Cardiac septum (tissue), 1 donor: ENCODE measurements around the gene IRF4. TPM values are rescaled to one million over a fixed set of nuclear protein-coding genes. Genes with fewer than 3 reads are reported as not detected.
"Not testable (repeated sequence)": the region's sequence is repeated elsewhere in the genome, so short reads cannot be mapped to it uniquely, and the experiment has no call there.

Experiments
- DNase-seq: peaks from one replicate; pipeline ENCODE4 v3.0.0-alpha.2; 2020; ENCODE audit warnings: low spot score
- intact Hi-C: fragments of 100-400 bp; cut with DNase I; formaldehyde crosslinking; loops from one replicate; pipeline ENCODE4 v1.14.0; 2022
- total RNA-seq: library from RNA; stranded (reverse); fragmentation: NEBNext Ultra II Directional; extraction: Animal tissue kit (Norgen Biotek cat#: 25700); gene quantifications from one replicate; pipeline ENCODE4 v1.2.1, GENCODE V29; 2021
- donor health status: DM: no; HTN: no; CAD: no.

Gene IRF4
- total RNA-seq, 1 donor from 2014 or later = 0.89 TPM

DNA sequence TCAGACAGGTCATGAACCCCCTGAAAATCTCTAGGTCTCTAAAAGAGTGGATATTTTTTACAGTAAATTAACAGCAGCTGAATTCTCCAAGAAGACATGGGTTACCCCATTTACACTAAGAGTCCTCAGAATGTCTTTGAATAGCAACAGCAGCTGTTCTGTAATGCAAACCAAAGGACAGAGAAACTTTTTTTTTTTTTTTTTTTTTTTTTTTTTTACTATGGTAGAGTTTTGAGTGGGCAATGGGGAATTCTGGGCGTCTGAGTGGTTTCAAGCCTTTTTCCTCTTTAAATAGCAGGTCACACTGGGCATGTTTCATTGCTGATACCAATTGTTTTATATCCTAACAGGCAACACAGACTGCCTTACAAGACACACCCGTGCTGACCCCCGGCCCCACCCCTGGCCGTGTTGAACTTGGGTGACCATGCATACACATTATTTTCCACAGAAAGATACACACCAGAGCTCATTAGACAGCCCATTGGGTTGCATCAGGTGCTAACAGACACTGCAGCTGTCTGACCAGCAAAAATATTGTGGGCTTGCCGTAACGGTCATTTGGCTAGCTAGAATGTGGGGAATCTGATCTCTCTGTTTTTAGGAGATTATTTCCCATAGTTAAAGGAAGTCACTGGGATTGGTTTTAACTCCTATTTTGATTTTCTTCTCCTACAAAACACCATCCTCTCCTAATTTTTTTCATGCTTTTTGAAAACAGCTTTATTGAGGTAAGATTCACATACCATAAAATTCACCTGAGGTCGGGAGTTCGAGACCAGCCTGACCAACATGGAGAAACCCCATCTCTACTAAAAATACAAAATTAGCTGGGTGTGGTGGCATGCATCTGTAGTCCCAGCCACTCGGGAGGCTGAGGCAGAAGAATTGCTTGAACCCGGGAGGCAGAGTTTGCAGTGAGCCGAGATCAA, 26.7 kb upstream of the IRF4 start:
- no peak for DNase-seq
- intact Hi-C loops = no loop called here

DNA sequence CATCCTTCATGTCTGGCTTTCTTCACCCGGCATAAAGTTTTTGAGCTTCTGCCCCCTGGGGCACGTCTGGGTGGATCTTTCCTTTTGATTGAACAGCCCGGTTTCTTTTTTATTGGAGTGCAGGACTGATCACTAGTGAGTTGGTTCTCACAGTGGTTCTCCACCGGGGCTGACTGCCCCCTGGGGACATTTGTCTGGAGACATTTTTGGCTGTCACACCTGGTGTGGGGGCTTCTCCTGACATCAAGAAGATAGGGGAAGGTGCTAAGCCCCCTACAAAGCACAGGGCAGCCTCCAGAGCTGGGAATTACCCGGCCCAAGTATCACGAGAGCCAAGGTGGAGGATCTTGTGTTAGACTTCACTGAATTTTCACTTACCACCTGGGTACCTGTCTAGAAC, 25.7 kb upstream of the IRF4 start:
- DNase-seq = no peak
- intact Hi-C loops = no loop called here

DNA sequence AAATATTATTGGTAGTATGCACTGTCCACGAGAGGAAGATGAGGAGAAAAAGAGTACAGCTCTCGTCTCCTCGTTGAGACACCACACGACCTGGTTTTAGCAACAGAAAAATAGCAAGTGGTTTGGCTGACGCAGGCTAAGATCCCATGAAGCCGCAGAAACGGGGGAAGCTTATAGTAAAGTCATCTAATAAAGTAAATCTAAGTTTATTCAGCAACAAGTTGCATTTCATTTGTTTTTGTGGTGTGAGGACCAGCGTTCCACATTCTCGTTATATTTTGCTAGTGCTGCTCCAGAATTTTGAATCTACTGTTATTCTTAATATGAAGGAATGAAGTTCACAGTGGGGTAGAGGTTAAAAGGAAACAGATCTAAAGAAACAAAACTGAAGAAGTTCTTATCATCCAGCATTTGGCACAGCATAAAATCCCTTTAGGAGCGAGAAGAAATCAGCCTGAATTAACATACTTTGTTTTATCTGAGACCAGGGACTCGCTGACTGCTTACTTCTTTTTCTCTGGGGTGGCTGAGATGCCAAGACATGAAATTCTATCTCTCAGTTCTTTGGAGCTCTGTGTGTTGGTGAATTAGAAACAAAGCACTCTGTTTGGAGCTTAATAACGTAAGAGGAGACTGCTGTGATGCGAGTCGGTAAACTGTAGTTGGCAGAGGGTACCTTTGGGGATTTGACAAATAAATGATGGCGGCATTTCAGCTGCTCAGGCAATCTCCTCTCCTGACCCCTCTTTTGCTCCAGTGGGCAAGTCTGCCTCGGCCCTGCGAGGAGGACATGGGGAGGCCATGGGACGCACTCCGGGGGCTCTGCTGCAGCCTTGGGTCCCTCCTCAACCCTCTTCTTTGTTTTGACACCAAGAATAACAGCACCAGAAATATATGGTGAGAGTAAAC, 24.9 kb upstream of the IRF4 start:
- DNase-seq = no peak

DNA sequence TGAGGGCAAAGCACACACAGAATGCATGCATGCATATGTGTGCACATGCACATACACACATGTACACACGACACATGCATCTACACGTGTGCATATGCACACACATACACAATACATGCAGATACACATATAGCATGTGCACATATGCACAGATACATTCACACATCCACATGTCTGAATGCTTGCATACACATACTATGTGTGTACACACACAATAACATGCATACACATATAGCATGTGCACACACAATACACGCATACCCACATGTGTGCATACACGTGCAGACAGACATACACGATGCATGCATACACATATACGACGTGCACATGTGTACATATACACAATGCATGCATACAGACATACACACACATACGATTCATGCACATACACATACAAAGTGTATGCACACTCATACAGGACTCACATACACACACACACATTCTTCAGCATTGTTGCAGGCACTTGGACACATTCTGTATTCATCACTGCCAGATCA, 24.2 kb upstream of the IRF4 start:
- no peak for DNase-seq
- intact Hi-C loops = no loop called here

More for the DNA sequence above, 24.9 kb upstream of the IRF4 start:
- intact Hi-C loops = no loop called here

DNA sequence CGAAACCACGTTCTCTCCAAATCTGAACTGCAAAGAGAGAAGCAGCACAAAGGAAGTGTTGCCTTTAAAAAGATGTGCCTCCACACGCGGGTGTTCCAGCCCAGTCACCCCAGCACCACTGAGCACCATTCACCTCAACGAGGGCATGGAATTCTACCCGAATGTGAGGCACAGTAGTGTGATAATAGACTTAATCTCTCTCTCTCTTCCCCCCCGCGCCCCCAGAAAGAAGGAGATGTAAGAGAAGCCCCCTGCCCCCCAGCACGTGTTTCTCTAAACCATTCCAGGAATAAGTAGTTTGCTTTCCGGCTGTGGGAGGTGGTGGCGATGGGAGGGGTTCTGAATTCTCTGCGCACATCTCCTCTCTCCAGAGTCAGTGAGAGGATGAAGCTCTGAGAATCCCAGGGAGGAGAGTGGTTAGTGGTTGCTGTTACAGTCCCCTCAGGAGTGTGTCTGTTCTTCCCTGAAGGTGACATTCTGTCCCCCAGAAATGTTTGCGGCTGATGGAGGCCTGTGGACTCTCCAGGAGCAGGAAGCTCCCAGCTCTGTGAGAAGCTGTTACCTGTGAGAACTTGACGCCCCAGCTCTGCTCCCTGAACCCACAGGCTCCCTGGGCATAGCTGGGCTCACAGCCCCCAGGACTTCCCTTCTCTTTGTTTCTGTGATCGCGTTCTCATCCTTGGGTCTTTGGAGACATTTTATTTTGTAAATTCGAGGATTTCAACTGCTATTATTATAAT, 23.5 kb upstream of the IRF4 start:
- intact Hi-C loops = no loop called here
- no peak for DNase-seq

DNA sequence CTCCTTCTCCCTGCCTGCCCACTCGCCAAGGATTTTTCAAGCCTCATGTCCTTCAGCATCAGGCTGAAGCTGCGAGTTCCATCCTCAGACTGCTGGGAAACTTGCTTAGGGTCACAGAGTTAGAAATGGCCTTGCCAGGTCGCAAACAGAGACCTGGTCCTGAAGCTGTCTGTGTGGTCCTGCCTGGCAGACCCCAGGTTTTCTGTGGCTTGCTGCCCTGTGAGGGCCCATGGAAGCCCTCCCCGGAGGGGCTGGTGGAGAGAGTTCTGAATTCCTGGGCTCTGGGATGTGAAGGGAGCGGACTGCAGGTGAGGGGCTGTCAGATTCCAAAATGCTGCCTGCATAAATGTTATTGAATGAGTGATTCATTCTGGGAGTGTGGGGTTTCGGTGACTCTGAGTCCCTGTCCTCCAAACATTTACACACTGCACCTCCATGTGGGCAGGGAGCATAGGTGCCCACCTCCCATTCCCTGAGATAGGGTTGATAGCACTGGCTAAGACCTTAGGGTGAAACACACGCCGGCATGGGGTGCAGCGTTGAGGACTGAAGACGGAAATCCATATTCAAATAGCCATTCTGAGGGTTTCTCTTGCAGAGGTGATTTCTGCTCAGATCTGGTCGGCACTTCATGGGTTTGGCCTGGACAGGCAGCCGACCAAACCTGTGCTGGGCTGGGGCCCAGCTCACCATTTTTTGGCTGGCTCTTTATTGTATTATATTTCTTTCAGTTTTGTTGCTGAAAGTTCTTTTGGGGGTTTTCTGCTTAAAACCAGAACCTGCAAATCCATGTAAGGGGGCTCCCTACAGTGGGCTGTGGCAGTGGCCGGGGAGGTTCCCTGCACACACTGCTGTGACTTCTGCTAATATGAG, 21.8 kb upstream of the IRF4 start:
- intact Hi-C loops = no loop called here
- no peak for DNase-seq

DNA sequence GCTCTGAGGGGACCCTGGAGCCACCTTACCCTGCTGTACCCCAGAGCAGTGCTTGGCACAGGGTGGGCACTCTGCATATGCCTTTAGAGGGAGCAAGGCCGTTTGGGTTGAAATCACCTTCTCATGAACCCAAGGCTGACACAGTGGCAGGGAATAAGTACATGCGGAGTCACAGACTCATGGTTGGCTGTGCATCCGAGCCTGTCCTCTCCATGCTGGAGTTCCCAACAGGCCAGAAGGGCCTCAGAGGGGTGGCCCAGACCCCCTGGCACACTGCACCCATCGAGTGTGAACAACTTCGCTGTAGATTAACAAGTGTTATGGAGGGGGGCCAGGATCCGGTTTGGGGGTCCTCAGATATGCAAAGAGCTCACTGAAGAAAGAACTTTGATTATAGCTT, 21.0 kb upstream of the IRF4 start:
- intact Hi-C loops = no loop called here
- no peak for DNase-seq

DNA sequence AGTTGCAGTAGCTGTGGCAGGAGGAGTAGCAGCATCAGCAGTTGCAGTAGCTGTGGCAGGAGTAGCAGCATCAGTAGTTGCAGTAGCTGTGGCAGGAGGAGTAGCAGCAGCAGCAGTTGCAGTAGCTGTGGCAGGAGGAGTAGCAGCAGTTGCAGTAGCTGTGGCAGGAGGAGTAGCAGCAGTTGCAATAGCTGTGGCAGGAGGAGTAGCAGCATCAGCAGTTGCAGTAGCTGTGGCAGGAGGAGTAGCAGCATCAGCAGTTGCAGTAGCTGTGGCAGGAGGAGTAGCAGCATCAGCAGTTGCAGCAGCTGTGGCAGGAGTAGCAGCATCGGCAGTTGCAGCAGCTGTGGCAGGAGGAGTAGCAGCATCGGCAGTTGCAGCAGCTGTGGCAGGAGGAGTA, 19.7 kb upstream of the IRF4 start:
- DNase-seq, intact Hi-C loops: not testable (repeated sequence)

DNA sequence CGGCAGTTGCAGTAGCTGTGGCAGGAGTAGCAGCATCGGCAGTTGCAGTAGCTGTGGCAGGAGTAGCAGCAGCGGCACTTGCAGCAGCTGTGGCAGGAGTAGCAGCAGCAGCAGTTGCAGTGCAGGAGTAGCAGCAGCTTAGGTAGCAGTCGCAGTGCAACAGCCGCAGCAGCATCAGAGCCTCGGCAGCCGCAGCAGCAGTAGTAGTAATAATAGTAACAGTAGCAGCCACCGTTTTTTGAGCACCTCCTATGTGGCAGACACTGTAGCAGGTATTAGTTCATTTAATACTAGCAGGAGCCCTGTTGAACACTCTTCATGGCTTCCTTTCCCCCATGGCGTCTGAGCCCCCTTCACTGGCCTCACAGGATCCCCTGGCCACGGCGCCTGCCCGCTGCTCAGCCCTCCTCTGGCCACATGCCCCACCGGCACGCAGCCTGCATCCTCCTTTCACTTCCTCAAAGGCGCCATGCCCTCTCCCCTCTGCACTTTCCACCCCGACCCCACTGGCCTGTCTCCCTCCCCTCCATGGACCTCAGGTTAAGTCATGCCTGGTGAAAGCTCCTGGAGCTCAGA, 19.1 kb upstream of the IRF4 start:
- no peak for DNase-seq
- intact Hi-C loops = no loop called here

DNA sequence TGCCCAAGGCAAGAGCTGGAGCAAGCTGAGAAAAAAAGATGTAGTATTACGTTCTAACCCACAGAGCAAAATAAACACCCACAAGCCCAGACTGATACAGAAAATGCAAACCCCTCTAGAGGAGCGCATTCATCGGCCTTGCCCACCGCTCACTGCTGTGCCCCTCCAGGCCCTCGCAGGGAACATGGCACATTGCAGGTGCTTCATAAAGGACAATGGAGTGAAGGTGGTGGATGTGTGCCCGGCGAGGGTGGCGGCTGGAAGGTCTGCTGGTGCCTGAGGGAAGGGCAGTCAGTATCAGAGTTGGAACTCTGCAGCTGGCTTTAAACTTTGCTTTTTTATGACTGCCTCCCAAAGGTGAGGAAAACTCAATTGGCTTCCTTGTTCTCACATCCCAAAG, 18.5 kb upstream of the IRF4 start:
- no peak for DNase-seq
- intact Hi-C loops = no loop called here

DNA sequence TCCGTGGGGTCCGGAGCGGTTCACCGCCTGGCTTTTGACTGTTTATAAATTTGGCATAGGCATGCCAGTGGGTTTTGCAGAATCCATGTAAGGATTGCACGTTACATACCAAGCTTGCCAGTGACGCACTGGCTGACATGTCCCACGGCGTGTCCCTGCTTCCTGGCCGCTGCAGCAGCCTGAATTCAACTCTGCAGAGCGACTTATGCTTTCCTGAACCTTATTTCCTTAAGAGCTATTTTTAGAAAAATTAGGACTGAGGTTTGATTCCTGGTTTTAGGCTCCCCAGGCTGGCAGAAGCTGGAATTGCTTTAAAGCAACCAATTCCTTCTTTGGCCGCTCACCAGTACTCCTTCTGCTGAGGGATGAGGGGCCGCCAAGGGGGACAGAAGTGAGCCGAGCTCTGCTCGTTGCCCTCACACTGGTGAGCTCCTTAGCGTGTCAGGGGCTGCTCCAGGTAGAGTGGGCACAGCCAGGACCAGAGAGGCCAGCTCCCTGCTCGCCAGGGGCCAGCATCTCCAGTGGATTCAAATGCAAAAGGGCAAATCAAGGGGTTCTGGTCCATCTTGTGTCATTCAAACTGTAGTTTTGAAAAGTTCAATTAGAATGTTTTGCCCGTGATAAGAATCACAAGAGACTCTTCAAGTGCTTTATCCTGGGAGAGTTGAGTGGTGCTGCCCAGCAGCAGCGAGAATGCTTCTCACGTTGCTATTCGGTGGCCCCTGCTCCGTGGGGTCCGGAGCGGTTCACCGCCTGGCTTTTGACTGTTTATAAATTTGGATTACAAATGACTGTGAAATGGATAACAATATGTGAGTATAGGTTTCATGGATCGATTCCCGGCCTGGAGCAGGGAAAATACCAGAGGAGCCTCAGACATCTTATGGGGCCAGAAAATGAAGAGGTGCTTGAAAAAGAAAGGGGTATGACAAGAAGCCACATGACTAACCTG, 17.5 kb upstream of the IRF4 start:
- no peak for DNase-seq
- intact Hi-C loops = no loop called here

DNA sequence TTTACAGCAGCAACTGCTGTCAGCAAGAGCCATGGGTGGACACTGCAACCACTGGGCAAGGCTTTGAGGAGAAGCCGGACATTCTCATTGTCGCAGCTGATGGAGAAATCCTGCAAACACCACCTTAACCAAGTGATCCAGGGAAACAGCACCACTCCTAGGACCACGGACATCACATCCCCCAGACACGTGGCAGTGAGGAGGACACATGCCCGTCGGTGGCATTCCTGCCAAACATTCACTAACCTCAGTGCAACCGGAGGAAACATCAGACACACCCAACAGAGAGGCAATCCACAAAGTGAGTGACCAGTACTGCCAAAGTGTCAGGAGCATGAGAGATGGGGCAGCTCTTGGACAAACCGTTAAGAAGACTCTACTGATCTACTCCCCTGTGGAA, 16.6 kb upstream of the IRF4 start:
- no peak for DNase-seq
- intact Hi-C loops = no loop called here

DNA sequence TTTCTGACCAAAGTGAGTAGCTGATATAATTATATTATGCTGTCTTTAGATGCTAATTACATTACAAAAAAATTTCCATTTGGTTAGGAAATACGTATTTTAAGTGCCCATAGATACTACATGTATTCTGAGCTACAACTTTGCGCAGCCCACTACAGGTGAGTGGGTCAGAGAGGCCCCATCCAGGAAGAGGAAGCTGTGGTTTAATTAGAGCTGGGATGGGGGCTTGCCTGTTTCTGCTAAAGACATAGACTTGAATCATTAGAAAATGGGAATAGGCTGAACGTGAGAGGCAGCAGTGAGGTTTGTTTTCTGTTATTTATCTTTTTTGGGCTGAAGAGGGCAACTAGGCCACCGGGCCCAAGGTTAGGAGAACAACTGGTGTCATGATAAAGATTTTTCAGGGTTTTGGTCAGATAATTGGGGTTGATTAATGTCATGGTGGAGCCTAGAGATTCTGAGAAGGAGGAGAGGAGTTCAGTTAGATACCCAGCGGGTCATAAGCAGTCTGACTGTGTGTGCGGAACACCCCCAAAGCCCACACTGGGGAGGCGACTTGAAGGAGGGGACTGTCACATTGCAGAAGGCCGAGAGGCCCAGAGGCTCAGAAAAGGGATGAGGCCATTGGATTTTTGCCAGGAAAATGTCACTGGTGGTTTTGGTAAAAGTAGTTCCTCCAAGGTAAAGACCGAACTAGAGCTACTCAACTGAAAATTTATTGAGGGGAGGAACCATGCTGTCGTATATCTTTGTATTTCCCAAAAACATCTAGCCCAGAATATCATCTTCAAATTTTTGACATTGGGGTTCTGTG, 14.5 kb upstream of the IRF4 start:
- intact Hi-C loops = no loop called here

DNA sequence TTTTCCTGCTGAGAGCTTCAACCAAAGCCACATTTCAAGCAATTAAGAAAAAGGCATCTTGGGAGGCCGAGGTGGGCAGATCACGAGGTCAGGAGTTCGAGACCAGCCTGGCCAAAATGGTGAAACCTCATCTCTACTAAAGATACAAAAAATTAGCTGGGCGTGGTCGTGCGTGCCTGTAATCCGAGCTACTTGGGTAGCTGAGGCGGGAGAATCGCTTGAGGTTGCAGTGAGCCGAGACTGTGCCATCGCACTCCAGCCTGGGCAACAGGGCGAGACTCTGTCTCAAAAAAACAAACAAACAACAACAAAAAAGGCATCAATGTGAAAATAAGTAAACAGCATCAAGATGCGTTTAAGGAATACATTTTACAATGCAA, 13.9 kb upstream of the IRF4 start:
- DNase-seq, intact Hi-C loops: not testable (repeated sequence)

More for the DNA sequence above, 14.5 kb upstream of the IRF4 start:
- DNase-seq = no peak

DNA sequence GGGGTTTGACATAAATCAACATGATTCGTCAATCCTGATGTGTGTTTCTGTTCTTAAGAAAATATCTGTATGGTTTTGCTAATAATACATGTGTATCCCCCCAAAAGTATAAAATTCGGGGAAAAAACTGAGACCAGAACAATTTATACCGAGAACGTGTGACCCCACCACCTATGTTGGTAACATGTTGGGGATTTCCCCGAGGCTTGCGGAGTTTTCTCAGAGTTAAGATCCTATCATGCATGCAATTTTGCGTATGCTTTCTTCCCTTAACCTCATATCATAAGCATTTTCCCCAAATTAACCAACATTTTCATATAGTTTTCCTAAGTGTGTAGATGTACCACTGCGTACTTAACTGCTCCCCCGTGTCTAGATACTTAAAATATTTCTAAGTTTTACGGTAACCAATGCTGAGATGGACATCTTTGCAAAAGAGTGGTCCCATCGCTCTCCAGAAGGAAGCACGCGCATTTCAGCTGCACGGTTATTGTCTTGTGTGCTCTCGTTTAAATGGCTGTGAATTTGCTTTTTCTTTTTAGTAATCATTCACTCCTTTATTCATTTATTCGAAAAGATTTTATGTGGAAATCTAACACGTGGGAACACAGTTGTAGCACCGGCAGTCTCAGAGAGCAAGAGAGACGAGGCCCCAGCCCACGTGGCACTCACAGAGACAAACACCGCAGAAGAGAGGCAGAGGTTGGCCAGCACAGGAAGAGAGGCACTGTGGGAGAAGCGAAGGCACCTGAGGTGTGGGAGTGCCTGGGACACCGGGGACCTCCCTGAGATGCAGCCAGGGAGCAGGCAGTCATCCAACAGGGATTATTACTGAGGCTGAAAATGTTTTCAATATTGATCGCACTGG, 13.2 kb upstream of the IRF4 start:
- intact Hi-C loops = no loop called here
- no peak for DNase-seq

DNA sequence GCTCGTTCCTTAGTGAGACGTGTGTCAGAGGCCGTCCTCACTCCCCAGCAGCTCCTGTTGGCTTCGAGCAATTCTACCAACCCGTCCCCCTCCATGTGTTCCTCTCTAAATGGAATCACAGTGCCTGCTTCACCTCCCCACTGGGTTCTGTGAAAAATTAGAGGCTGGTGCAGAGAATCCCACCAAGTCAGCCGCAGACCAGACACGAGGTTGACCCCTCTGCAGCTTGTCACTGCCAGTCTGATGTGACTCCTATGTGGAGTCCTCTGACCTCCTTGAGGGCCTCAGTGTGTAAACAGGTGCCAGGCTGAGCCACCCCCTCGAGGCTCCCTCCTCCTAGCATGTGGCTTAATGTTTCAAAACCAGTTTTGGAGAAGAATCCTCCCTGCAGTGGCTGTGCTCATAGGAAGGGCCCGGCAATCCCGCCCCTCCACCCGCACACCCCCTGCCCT, 12.6 kb upstream of the IRF4 start:
- no peak for DNase-seq
- intact Hi-C loops = no loop called here
